NCI-H146 treated with DMSO at 0.1 percent for 48 hours (cell line): ENCODE results near the gene EMC8.

Experiments
- DNase-seq: peaks from one replicate; lab custom pipeline; 2025; ENCODE audit not compliant: unreplicated experiment; lab: John Stamatoyannopoulos, UW

EMC8 gene

GRCh38 chr16:85757341-85757822 is 42.0 kb downstream of the EMC8 start:
- no peak for DNase-seq

GRCh38 chr16:85755929-85756768 is 43.2 kb downstream of the EMC8 start:
- DNase-seq, result no peak

GRCh38 chr16:85754413-85754812 is 44.9 kb downstream of the EMC8 start:
- no peak for DNase-seq

GRCh38 chr16:85753976-85754375 is 45.4 kb downstream of the EMC8 start:
- no peak for DNase-seq

- DNase-seq, result no peak
Measured at GRCh38 chr16:85753559-85753958, 45.8 kb downstream of the EMC8 start.

GRCh38 chr16:85752511-85753420 is 46.6 kb downstream of the EMC8 start:
- DNase-seq, result no peak

- no peak for DNase-seq
Measured at GRCh38 chr16:85751698-85752501, 47.4 kb downstream of the EMC8 start.

- no peak for DNase-seq
Measured at GRCh38 chr16:85750827-85751697, 48.3 kb downstream of the EMC8 start, which contains the start of gene C16orf74. Gene C16orf74 (minus strand): TSS chr16:85751096. CDS start chr16:85735217, 15,879 bp downstream.

- DNase-seq, result no peak
Measured at GRCh38 chr16:85750146-85750826, 49.1 kb downstream of the EMC8 start.

GRCh38 chr16:85749771-85750145 is 49.6 kb downstream of the EMC8 start:
- DNase-seq, result no peak

GRCh38 chr16:85746460-85747215 is 52.7 kb downstream of the EMC8 start:
- no peak for DNase-seq

GRCh38 chr16:85738923-85739715 is 60.2 kb downstream of the EMC8 start:
- DNase-seq, result no peak

- no peak for DNase-seq
Measured at GRCh38 chr16:85736921-85737320, 62.4 kb downstream of the EMC8 start.

- no peak for DNase-seq
Measured at GRCh38 chr16:85735946-85736345, 63.4 kb downstream of the EMC8 start.

- no peak for DNase-seq
Measured at GRCh38 chr16:85735225-85735635, 64.1 kb downstream of the EMC8 start.

- DNase-seq, result no peak
Measured at GRCh38 chr16:85734311-85735017, 64.9 kb downstream of the EMC8 start.

- DNase-seq, result no peak
Measured at GRCh38 chr16:85733839-85734170, 65.5 kb downstream of the EMC8 start.
